Measurements from ENCODE around the gene L2HGDH. TPM values are rescaled to one million over a fixed set of nuclear protein-coding genes. Genes with fewer than 3 reads are reported as not detected.

Gene L2HGDH
- total RNA-seq, 1 experiment from 2014 or later: 18.6 TPM

DNA sequence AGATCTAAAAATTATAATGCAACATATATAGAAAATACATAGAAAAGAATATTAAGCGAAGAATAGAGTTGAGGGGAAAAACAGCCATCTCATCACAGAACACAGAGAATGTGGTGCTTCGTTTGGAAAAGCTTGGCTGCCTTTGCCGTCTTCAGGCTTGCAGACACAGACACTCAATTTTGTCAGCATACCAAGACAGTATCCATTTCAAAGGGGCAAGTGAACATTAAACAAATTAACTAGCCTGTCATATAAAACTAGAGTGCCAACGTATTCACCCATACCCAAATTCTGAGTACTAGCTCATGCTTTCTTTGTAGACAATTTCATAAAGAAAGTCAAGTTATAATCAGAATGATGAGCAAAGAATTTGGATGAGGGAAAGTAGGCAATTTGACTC, 40.6 kb upstream of the L2HGDH start:
- ChIA-PET POLR2A (ENCODE audit: unreplicated experiment) (no interaction called here), CTCF (no interaction called here)
- Histone ChIP-seq H3K9me3 (ENCODE audit: insufficient read depth, low read depth) (peaks cover 4% of the 10 kb centered on the region; the same call in 1 of the 2 replicates), H3F3A (ENCODE audit: insufficient read depth, low read depth) (no peaks in the 10 kb centered on the region; the same call in 1 of the 2 replicates), H3K79me2 (ENCODE audit: low read depth) (no peaks in the 10 kb centered on the region), H3K4me3 (no peak overlapping the region), H2AFZ (no peak overlapping the region), H3K4me2 (no peak overlapping the region), H3K36me3 (ENCODE audit: low read depth) (no peaks in the 10 kb centered on the region), H3K27me3 (ENCODE audit: insufficient read depth, low read depth) (no peaks in the 10 kb centered on the region), H3K4me1 (replicated peaks; ENCODE audit: insufficient read depth) (peaks cover 5% of the 10 kb centered on the region), H4K20me1 (ENCODE audit: insufficient read depth) (no peaks in the 10 kb centered on the region), H3K27ac (no peak overlapping the region), H3K9me2 (ENCODE audit: insufficient read depth) (no peaks in the 10 kb centered on the region)
- intact Hi-C loops (cut with micrococcal nuclease; ENCODE audit: unreplicated experiment): no loop called here
- no peak for DNase-seq
- TF ChIP-seq EZH2 (IDR thresholded peaks at IDR 0.05; ENCODE audit: low read depth): no peak
- TF ChIP-seq, protein P1, sequence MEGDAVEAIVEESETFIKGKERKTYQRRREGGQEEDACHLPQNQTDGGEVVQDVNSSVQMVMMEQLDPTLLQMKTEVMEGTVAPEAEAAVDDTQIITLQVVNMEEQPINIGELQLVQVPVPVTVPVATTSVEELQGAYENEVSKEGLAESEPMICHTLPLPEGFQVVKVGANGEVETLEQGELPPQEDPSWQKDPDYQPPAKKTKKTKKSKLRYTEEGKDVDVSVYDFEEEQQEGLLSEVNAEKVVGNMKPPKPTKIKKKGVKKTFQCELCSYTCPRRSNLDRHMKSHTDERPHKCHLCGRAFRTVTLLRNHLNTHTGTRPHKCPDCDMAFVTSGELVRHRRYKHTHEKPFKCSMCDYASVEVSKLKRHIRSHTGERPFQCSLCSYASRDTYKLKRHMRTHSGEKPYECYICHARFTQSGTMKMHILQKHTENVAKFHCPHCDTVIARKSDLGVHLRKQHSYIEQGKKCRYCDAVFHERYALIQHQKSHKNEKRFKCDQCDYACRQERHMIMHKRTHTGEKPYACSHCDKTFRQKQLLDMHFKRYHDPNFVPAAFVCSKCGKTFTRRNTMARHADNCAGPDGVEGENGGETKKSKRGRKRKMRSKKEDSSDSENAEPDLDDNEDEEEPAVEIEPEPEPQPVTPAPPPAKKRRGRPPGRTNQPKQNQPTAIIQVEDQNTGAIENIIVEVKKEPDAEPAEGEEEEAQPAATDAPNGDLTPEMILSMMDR (conservative IDR thresholded peaks at IDR 0.05): no peak
- no TSS peak for BruUV-seq (replicated peaks)

DNA sequence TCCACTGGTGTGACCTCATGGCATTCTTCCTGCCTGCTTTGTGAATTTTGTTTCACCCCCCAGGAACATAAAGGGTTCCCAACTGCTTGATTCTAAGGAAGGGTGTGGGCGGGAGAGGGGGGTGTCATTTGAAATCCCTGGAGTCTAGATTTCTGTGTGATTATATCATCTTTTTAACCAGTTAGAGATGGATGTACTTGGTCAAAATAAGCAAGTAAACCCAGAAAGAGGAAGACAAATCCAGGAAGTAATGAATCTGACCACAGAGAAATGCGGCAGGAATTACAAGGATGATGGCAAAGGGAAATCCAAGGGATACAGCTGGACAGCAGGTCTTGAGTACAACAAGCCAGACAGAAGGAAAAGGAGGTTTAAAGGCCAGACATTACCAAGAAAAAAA, 38.9 kb upstream of the L2HGDH start:
- H3K4me1 ChIP-seq (replicated peaks; ENCODE audit: insufficient read depth): peaks cover 13% of the 10 kb centered on the region
- no TSS peak for BruUV-seq (replicated peaks)
- no peak overlapping the region for H3K27ac ChIP-seq
- no peaks in the 10 kb centered on the region; the same call in 1 of the 2 replicates for H3F3A ChIP-seq (ENCODE audit: insufficient read depth, low read depth)
- H3K4me3 ChIP-seq: no peak overlapping the region
- intact Hi-C loops (cut with micrococcal nuclease; ENCODE audit: unreplicated experiment): no loop called here
- DNase-seq: no peak
- no peaks in the 10 kb centered on the region for H3K27me3 ChIP-seq (ENCODE audit: insufficient read depth, low read depth)
- H2AFZ ChIP-seq: no peak overlapping the region
- H3K9me3 ChIP-seq (ENCODE audit: insufficient read depth, low read depth): peaks cover 4% of the 10 kb centered on the region; the same call in 1 of the 2 replicates
- POLR2A ChIA-PET (ENCODE audit: unreplicated experiment): no interaction called here
- H4K20me1 ChIP-seq (ENCODE audit: insufficient read depth): no peaks in the 10 kb centered on the region
- no peaks in the 10 kb centered on the region for H3K79me2 ChIP-seq (ENCODE audit: low read depth)
- H3K36me3 ChIP-seq (ENCODE audit: low read depth): no peaks in the 10 kb centered on the region
- CTCF ChIA-PET: interaction anchor here (0.7 kb wide), 1 partner anchor 518 kb away, joined by 5 read pairs; no protein-coding TSS in a partner anchor
- no peaks in the 10 kb centered on the region for H3K9me2 ChIP-seq (ENCODE audit: insufficient read depth)
- H3K4me2 ChIP-seq: no peak overlapping the region
- TF ChIP-seq, protein P1 (conservative IDR thresholded peaks at IDR 0.05): no peak
- TF ChIP-seq EZH2 (IDR thresholded peaks at IDR 0.05; ENCODE audit: low read depth): no peak

DNA sequence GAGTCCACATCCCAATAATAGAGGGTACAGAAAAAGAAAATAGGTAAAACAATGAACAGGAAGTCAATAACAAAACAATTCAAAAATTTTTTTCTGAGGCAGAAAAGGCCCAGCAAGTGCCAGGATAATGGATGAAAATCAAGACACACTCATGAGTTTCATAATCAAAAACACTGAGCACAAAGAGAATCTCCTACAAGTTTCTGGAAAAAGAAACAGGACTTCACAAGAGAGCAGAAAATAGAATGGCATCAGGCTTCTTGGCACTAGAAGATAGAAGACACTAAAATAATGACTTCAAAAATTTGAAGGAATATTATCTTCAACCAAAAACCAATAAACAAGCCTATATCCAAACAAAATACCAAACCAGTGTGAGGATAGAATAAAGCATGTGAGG, 36.9 kb upstream of the L2HGDH start:
- Histone ChIP-seq H3K9me2 (ENCODE audit: insufficient read depth) (no peaks in the 10 kb centered on the region), H3K9me3 (ENCODE audit: insufficient read depth, low read depth) (peaks cover 4% of the 10 kb centered on the region; the same call in 1 of the 2 replicates), H3K27ac (no peak overlapping the region), H3K4me2 (no peak overlapping the region), H3K27me3 (ENCODE audit: insufficient read depth, low read depth) (no peaks in the 10 kb centered on the region), H4K20me1 (ENCODE audit: insufficient read depth) (no peaks in the 10 kb centered on the region), H3K4me1 (replicated peaks; ENCODE audit: insufficient read depth) (peaks cover 13% of the 10 kb centered on the region), H2AFZ (no peak overlapping the region), H3K79me2 (ENCODE audit: low read depth) (no peaks in the 10 kb centered on the region), H3K4me3 (no peak overlapping the region), H3F3A (ENCODE audit: insufficient read depth, low read depth) (no peaks in the 10 kb centered on the region), H3K36me3 (ENCODE audit: low read depth) (no peaks in the 10 kb centered on the region)
- ChIA-PET CTCF (no interaction called here), POLR2A (ENCODE audit: unreplicated experiment) (no interaction called here)
- TF ChIP-seq, protein P1 (conservative IDR thresholded peaks at IDR 0.05): no peak
- TF ChIP-seq EZH2 (IDR thresholded peaks at IDR 0.05; ENCODE audit: low read depth): no peak
- no TSS peak for BruUV-seq (replicated peaks)
- DNase-seq: no peak
- intact Hi-C loops (cut with micrococcal nuclease; ENCODE audit: unreplicated experiment): loop anchor here (10.0 kb wide), 1 partner anchor 96 kb away; no protein-coding TSS in a partner anchor

All from PC-9 (cell line).